ENCODE data around the gene SEC14L6. TPM values are rescaled to one million over a fixed set of nuclear protein-coding genes. Genes with fewer than 3 reads are reported as not detected.
"Not testable (repeated sequence)": the region's sequence is repeated elsewhere in the genome, so short reads cannot be mapped to it uniquely, and the experiment has no call there.

Gene SEC14L6
- total RNA-seq, 4 donors from 2014 or later, result 7.7 to 72.1 (median 45.0) TPM

DNA sequence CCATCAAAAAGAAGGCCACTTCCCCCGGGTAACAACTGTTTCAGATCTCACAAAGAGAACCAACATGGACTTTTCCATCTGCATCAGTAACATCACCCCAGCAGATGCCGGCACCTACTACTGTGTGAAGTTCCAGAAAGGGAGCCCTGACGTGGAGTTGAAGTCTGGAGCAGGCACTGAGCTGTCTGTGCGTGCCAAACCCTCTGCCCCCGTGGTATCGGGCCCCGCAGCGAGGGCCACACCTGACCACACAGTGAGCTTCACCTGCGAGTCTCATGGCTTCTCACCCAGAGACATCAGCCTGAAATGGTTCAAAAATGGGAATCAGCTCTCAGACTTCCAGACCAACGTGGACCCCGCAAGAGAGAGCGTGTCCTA, 3.7 kb downstream of the SEC14L6 start:
- no peak overlapping the region for H3K4me3 ChIP-seq (ENCODE audit: low read depth, poor library complexity, severe bottlenecking)
- WGBS, 2 donors, result 60 to 74% methylated on average over 10 to 12 of the region's 12 CpGs
- DNase-seq (ENCODE audit: low spot score in 2 of 2), result no peak
- TF ChIP-seq, protein P1, sequence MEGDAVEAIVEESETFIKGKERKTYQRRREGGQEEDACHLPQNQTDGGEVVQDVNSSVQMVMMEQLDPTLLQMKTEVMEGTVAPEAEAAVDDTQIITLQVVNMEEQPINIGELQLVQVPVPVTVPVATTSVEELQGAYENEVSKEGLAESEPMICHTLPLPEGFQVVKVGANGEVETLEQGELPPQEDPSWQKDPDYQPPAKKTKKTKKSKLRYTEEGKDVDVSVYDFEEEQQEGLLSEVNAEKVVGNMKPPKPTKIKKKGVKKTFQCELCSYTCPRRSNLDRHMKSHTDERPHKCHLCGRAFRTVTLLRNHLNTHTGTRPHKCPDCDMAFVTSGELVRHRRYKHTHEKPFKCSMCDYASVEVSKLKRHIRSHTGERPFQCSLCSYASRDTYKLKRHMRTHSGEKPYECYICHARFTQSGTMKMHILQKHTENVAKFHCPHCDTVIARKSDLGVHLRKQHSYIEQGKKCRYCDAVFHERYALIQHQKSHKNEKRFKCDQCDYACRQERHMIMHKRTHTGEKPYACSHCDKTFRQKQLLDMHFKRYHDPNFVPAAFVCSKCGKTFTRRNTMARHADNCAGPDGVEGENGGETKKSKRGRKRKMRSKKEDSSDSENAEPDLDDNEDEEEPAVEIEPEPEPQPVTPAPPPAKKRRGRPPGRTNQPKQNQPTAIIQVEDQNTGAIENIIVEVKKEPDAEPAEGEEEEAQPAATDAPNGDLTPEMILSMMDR (IDR thresholded peaks at IDR 0.05), result no peak
- no peak for TF ChIP-seq POLR2A (IDR thresholded peaks at IDR 0.05)
- intact Hi-C loops (cut with DNase I; ENCODE audit: low total_unique reads), result no loop called here

DNA sequence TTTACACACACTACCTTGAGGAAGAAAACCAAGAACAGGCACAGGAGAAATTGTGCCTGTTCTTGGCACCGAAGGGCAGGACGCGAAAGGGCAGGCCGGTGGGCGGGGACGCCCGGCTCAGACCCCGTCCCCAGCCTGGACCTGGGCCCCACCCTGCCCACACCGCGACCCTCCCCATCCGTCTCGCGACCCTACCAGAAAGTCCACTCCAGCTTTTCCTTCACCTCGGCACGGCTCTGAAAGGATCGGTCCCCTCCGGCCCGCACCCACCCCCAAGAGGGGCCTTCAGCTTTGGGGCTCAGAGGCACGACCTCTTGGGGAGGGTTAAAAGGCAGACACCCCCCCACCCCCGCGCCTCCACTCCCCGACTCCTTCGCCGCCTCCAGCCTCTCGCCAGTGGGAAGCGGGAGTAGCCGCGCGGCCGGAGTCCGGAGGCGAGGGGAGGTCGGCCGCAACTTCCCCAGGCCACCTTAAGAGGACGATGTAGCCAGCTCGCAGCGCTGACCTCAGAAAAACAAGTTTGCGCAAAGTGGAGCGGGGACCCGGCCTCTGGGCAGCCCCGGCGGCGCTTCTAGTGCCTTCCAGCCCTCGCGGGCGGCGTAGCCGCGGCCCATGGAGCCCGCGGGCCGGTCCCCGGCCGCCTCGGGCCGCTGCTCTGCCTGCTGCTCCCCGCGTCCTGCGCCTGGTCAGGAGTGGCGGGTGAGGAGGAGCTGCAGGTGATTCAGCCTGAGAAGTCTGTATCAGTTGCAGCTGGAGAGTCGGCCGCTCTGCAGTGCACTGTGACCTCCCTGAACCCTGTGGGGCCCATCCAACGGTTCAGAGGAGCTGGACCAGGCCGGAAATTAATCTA, 4.4 kb downstream of the SEC14L6 start:
- intact Hi-C loops (cut with DNase I; ENCODE audit: low total_unique reads), result no loop called here
- TF ChIP-seq, protein P1 (IDR thresholded peaks at IDR 0.05), result no peak
- TF ChIP-seq POLR2A (IDR thresholded peaks at IDR 0.05), result no peak
- 6% methylated on average over 50 to 53 of the region's 64 CpGs for WGBS, 2 donors

DNA sequence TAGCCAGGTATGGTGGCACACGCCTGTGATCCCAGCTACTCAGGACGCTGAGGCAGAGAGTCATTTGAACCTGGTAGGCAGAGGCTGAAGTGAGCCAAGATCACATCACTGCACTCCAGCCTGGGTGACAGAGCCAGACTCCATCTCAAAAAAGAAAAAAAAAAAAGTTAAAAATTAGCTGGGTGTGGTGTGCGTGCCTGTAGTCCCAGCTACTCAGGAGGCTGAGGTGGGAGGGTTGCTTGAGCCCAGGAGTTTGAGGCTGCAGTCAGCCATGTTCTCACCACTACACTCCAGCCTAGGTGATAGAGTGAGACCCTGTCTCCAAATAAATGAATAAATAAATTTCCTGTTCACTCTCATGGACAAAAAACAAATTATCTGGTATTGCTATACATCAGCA, 5.0 kb downstream of the SEC14L6 start:
- H3K4me3 ChIP-seq (ENCODE audit: low read depth, poor library complexity, severe bottlenecking); DNase-seq (ENCODE audit: low spot score in 2 of 2); intact Hi-C loops (cut with DNase I; ENCODE audit: low total_unique reads): not testable (repeated sequence)
- 78 to 79% methylated on average over 3 of the region's 3 CpGs for WGBS, 2 donors

More for the DNA sequence above, 4.4 kb downstream of the SEC14L6 start:
- no peak for DNase-seq (ENCODE audit: low spot score in 2 of 2)
- no peak overlapping the region for H3K4me3 ChIP-seq (ENCODE audit: low read depth, poor library complexity, severe bottlenecking)

DNA sequence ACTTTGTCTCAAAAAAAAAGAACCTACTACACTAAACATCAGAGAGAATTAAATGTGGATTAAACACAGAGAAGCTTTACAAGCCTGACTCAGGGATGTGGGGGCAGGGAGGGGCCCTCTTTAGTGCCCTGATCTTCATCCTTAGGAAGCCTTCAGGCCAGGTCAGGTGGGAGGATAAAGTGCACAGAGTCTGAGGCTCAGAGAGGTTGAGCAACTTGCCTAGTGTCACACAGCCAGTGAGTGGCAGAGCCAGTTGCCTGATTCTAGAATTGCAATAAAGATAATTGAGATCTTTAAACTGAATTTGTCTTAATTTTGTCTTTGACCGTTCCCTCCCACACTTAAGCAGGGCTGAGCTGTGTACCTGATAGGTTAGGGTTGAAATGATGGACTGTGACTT, 7.2 kb downstream of the SEC14L6 start:
- intact Hi-C loops (cut with DNase I; ENCODE audit: low total_unique reads), result no loop called here
- no peak for TF ChIP-seq POLR2A (IDR thresholded peaks at IDR 0.05)
- TF ChIP-seq, protein P1 (IDR thresholded peaks at IDR 0.05), result no peak
- DNase-seq (ENCODE audit: low spot score in 2 of 2), result no peak
- 100% methylated on average over 1 of the region's 1 CpG for WGBS, 2 donors
- no peak overlapping the region for H3K4me3 ChIP-seq (ENCODE audit: low read depth, poor library complexity, severe bottlenecking)

DNA sequence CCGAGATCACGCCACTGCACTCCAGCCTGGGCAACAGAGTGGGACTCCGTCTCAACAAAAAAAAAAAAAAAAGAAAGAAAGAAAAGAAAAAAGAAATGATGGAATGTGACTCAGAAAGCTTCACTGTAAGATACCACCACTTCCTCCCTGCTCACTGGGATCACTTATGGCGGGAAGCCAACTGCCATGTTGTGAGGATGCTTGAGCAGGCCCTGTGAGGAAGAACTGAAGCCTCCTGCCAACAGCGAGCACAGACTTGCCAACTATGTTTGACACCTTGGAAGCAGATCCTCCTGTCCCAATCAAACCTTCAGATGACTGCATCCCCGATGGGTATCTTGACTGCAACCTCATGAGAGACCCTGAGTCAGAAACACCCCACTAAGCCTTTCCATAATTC, 8.3 kb downstream of the SEC14L6 start:
- 78 to 83% methylated on average over 6 of the region's 6 CpGs for WGBS, 2 donors
- intact Hi-C loops (cut with DNase I; ENCODE audit: low total_unique reads), result no loop called here
- no peak for TF ChIP-seq POLR2A (IDR thresholded peaks at IDR 0.05)
- TF ChIP-seq, protein P1 (IDR thresholded peaks at IDR 0.05), result no peak
- DNase-seq (ENCODE audit: low spot score in 2 of 2), result no peak
- no peak overlapping the region for H3K4me3 ChIP-seq (ENCODE audit: low read depth, poor library complexity, severe bottlenecking)

DNA sequence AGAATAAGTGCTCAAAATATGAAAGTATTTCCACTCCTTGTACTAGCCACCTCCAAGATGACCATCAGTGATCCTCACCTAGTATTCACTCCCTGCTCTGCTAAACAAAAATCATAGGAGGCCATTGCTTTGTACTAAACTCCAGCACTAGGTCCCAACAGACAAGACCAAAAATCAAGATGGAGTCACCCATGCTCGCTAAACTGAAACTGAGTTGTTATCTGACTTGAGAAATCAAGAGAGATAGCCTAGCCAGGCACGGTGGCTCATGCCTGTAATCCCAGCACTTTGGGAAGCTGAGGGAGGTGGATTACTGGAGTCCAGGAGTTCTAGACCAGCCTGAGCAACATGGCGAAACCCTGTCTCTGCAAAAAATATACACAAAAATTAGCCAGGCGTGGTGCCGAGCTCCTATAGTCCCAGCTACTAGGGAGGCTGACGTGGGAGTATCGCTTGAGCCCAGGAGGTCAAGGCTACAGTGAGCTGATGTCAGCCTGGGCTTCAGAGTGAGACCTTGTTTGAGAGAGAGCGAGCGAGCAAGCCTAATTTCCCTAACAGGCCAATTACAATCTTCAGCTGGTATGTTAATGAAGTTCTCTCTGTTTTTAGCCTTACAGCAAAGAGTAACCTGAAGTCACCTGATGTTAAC, 9.3 kb downstream of the SEC14L6 start:
- WGBS, 2 donors, result 82 to 85% methylated on average over 9 of the region's 9 CpGs

More for the DNA sequence above, 9.3 kb downstream of the SEC14L6 start:
- no peak for DNase-seq (ENCODE audit: low spot score in 2 of 2)
- intact Hi-C loops (cut with DNase I; ENCODE audit: low total_unique reads), result no loop called here
- no peak for TF ChIP-seq POLR2A (IDR thresholded peaks at IDR 0.05)
- TF ChIP-seq, protein P1 (IDR thresholded peaks at IDR 0.05), result no peak
- no peak overlapping the region for H3K4me3 ChIP-seq (ENCODE audit: low read depth, poor library complexity, severe bottlenecking)

All from lower leg skin (tissue), 4 donors.